OCI-LY3 (cell line): ENCODE data around the gene DGKG.

Experiments
- EZH2phosphoT487 ChIP-seq: fragments of 200-600 bp; shearing (Covaris generic); IDR thresholded peaks from 2 replicates; pipeline ENCODE4 v1.6.1; 2018; ENCODE audit warnings: antibody characterized with exemption, mixed run types, low read depth
- TF ChIP-seq, protein P1 (sequence below): fragments of 200-600, 300-600 bp; sonication (generic); IDR thresholded peaks from 2 replicates; pipeline ENCODE4 v1.5.1; 2014; ENCODE audit warnings: antibody characterized with exemption, low read length, low read depth

DNA sequence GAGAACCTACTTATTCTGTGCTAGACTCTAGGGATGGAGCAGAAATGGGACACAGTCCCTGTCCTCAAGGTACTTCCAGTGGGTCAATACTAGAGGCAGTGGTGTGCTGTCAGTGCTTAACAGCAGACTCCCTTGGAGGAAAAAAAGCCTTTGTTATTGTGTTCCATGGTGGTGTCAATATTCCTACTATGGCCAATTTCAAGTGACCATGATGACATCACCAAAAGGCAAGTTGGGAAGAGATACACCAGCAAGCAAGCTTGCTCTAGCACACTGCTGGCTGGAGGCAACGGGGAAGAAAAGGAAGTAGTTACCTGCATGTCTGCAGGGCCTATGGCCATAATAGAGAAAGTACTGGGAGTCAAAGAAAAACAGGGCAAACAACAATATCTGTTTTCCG lies 163.6 kb downstream of the DGKG start:
- TF ChIP-seq, protein P1, sequence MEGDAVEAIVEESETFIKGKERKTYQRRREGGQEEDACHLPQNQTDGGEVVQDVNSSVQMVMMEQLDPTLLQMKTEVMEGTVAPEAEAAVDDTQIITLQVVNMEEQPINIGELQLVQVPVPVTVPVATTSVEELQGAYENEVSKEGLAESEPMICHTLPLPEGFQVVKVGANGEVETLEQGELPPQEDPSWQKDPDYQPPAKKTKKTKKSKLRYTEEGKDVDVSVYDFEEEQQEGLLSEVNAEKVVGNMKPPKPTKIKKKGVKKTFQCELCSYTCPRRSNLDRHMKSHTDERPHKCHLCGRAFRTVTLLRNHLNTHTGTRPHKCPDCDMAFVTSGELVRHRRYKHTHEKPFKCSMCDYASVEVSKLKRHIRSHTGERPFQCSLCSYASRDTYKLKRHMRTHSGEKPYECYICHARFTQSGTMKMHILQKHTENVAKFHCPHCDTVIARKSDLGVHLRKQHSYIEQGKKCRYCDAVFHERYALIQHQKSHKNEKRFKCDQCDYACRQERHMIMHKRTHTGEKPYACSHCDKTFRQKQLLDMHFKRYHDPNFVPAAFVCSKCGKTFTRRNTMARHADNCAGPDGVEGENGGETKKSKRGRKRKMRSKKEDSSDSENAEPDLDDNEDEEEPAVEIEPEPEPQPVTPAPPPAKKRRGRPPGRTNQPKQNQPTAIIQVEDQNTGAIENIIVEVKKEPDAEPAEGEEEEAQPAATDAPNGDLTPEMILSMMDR, result no peak
- no peak for TF ChIP-seq EZH2phosphoT487
